GM12891 (cell line): ENCODE measurements around the gene TRDN.

ENCODE experiments used
- POLR2A ChIP-seq: IDR thresholded peaks from 2 replicates; pipeline ENCODE4 v1.6.1; 2011; ENCODE audit warnings: low read depth, low read length, control low read depth
- POLR2AphosphoS5 ChIP-seq: IDR thresholded peaks from 2 replicates; pipeline ENCODE4 v1.6.1; 2011; ENCODE audit warnings: low read depth, low read length, control low read depth
- TAF1 ChIP-seq: IDR thresholded peaks from 2 replicates; pipeline ENCODE4 v1.6.1; 2011; ENCODE audit warnings: low read depth, low read length, control low read depth

- TF ChIP-seq TAF1 (no peak), POLR2A (no peak), POLR2AphosphoS5 (no peak)
Observed at GRCh38 chr6:123462152-123462551, 174.6 kb downstream of the TRDN start.
